Measurements from ENCODE around the gene C3orf70.

C3orf70 gene

DNA sequence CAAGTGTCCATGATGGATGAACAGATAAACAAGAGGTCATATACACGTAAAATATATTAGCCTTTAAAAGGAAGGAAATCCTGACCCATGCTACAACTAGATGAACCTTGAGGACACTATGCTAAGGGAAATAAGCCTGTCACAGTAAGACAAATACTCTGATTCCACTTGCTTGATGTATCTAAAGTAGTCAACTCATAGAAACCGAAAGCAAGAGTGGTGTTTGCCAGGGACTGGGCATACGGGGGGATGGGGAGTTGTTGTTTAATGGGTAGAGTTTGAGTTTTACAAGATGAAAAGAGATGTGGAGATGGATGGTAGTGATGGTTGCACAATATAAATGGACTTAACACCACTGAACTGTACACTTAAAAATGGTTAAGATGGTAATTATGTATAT, 65.4 kb downstream of the C3orf70 start:
- Histone ChIP-seq H3K36me3 (ENCODE audit: control insufficient read depth, insufficient read depth, low read length) (no peaks in the 10 kb centered on the region), H3K27me3 (ENCODE audit: control insufficient read depth, insufficient read depth, low read length) (no peaks in the 10 kb centered on the region), H3K4me1 (ENCODE audit: control insufficient read depth, insufficient read depth, low read length) (no peaks in the 10 kb centered on the region), H3K9ac (ENCODE audit: low read length) (no peak overlapping the region), H3K27ac (ENCODE audit: low read depth, low read length) (no peak overlapping the region), H3K9me3 (ENCODE audit: control insufficient read depth, insufficient read depth, low read depth, low read length) (no peaks in the 10 kb centered on the region), H3K4me3 (ENCODE audit: low read depth, low read length) (no peak overlapping the region)

- Histone ChIP-seq H3K9ac (ENCODE audit: low read length) (no peak overlapping the region), H3K27me3 (ENCODE audit: control insufficient read depth, insufficient read depth, low read length) (no peaks in the 10 kb centered on the region), H3K4me3 (ENCODE audit: low read depth, low read length) (no peak overlapping the region), H3K27ac (ENCODE audit: low read depth, low read length) (no peak overlapping the region), H3K9me3 (ENCODE audit: control insufficient read depth, insufficient read depth, low read depth, low read length) (no peaks in the 10 kb centered on the region), H3K4me1 (ENCODE audit: control insufficient read depth, insufficient read depth, low read length) (no peaks in the 10 kb centered on the region), H3K36me3 (ENCODE audit: control insufficient read depth, insufficient read depth, low read length) (no peaks in the 10 kb centered on the region)
Observed at GRCh38 chr3:185084901-185085300, 68.0 kb downstream of the C3orf70 start.

DNA sequence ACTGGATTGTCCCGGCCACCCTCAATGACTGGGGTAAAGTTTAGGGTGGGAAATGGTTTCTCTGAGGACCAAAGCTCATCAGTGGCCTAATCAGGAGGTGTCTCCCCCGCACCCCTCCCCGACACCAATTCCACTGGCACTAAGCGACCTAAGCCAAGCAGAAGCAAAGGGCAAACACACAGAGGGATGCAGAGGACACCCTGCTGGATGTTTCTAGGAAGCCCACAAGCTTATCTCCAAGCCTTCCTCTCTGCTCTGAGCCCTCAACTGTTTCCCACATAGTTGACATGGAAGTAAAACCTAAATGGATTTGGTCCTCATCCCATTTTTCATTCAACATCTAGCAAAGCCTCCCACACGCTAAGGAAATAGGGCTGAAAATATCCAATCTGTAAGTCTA, 68.5 kb downstream of the C3orf70 start:
- H3K36me3 ChIP-seq (ENCODE audit: control insufficient read depth, insufficient read depth, low read length): no peaks in the 10 kb centered on the region
- no peak overlapping the region for H3K27ac ChIP-seq (ENCODE audit: low read depth, low read length)
- H3K9ac ChIP-seq (ENCODE audit: low read length): no peak overlapping the region
- H3K4me3 ChIP-seq (ENCODE audit: low read depth, low read length): no peak overlapping the region
- H3K4me1 ChIP-seq (ENCODE audit: control insufficient read depth, insufficient read depth, low read length): no peaks in the 10 kb centered on the region
- H3K27me3 ChIP-seq (ENCODE audit: control insufficient read depth, insufficient read depth, low read length): no peaks in the 10 kb centered on the region
- H3K9me3 ChIP-seq (ENCODE audit: control insufficient read depth, insufficient read depth, low read depth, low read length): no peaks in the 10 kb centered on the region

DNA sequence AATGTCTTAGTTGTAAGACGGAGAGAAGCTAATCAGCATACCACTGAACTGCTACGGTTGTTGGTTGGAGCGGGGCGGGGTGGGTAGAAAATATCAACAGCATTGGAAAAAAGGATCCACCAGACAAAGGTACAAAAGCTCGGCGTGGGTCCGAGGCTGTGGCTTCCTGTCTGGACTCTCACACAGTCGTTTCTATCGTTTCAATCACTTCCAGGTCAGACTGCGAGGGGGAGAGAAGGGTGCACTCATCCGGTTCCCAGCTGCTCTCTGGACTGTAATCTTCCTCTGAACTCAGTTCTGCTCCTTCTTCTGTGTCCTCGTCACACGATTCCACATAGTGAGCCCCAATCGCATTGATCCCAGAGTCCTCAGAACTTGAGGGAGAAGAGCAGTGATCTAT, 70.0 kb downstream of the C3orf70 start:
- Histone ChIP-seq H3K4me1 (ENCODE audit: control insufficient read depth, insufficient read depth, low read length) (no peaks in the 10 kb centered on the region), H3K27ac (ENCODE audit: low read depth, low read length) (no peak overlapping the region), H3K27me3 (ENCODE audit: control insufficient read depth, insufficient read depth, low read length) (no peaks in the 10 kb centered on the region), H3K9me3 (ENCODE audit: control insufficient read depth, insufficient read depth, low read depth, low read length) (no peaks in the 10 kb centered on the region), H3K9ac (ENCODE audit: low read length) (no peak overlapping the region), H3K36me3 (ENCODE audit: control insufficient read depth, insufficient read depth, low read length) (no peaks in the 10 kb centered on the region), H3K4me3 (ENCODE audit: low read depth, low read length) (no peak overlapping the region)

GRCh38 chr3:185082149-185082548, 70.7 kb downstream of the C3orf70 start:
- no peak overlapping the region for H3K9ac ChIP-seq (ENCODE audit: low read length)

DNA sequence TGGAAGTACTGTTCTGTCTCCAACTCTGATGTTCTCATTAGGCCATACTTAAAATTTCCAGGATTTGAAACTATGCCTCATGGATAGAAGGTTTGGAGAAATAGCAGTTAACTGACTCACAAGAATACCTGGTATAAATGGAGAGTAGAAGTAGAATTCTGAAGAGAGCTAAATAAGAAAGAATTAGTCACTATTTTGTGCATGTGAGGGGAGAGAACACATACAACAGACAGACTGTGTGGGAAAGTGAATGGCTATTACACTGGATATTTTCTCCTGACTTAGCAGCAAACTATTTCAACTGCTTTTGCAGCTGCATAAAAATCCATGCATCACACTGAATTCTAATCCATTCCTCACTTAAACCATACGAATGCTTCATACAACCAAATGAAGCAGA, 71.3 kb downstream of the C3orf70 start:
- H3K4me3 ChIP-seq (ENCODE audit: low read depth, low read length): no peak overlapping the region
- H3K36me3 ChIP-seq (ENCODE audit: control insufficient read depth, insufficient read depth, low read length): no peaks in the 10 kb centered on the region

More at GRCh38 chr3:185082149-185082548, 70.7 kb downstream of the C3orf70 start:
- Histone ChIP-seq H3K36me3 (ENCODE audit: control insufficient read depth, insufficient read depth, low read length) (no peaks in the 10 kb centered on the region), H3K4me1 (ENCODE audit: control insufficient read depth, insufficient read depth, low read length) (no peaks in the 10 kb centered on the region), H3K4me3 (ENCODE audit: low read depth, low read length) (no peak overlapping the region), H3K9me3 (ENCODE audit: control insufficient read depth, insufficient read depth, low read depth, low read length) (no peaks in the 10 kb centered on the region), H3K27me3 (ENCODE audit: control insufficient read depth, insufficient read depth, low read length) (no peaks in the 10 kb centered on the region), H3K27ac (ENCODE audit: low read depth, low read length) (no peak overlapping the region)

GRCh38 chr3:185079625-185080024, 73.2 kb downstream of the C3orf70 start:
- Histone ChIP-seq H3K4me3 (ENCODE audit: low read depth, low read length) (no peak overlapping the region), H3K9me3 (ENCODE audit: control insufficient read depth, insufficient read depth, low read depth, low read length) (no peaks in the 10 kb centered on the region), H3K27ac (ENCODE audit: low read depth, low read length) (no peak overlapping the region), H3K9ac (ENCODE audit: low read length) (no peak overlapping the region), H3K27me3 (ENCODE audit: control insufficient read depth, insufficient read depth, low read length) (no peaks in the 10 kb centered on the region), H3K4me1 (ENCODE audit: control insufficient read depth, insufficient read depth, low read length) (no peaks in the 10 kb centered on the region), H3K36me3 (ENCODE audit: control insufficient read depth, insufficient read depth, low read length) (no peaks in the 10 kb centered on the region)

More for the DNA sequence above, 71.3 kb downstream of the C3orf70 start:
- Histone ChIP-seq H3K9ac (ENCODE audit: low read length) (no peak overlapping the region), H3K27ac (ENCODE audit: low read depth, low read length) (no peak overlapping the region), H3K9me3 (ENCODE audit: control insufficient read depth, insufficient read depth, low read depth, low read length) (no peaks in the 10 kb centered on the region), H3K4me1 (ENCODE audit: control insufficient read depth, insufficient read depth, low read length) (no peaks in the 10 kb centered on the region), H3K27me3 (ENCODE audit: control insufficient read depth, insufficient read depth, low read length) (no peaks in the 10 kb centered on the region)

- Histone ChIP-seq H3K4me1 (ENCODE audit: control insufficient read depth, insufficient read depth, low read length) (0 out of 2 replicates have a peak, but pooled peaks cover under 1% of the 10 kb centered on the region), H3K27ac (ENCODE audit: low read depth, low read length) (no peak overlapping the region), H3K27me3 (ENCODE audit: control insufficient read depth, insufficient read depth, low read length) (no peaks in the 10 kb centered on the region), H3K4me3 (ENCODE audit: low read depth, low read length) (no peak overlapping the region), H3K9me3 (ENCODE audit: control insufficient read depth, insufficient read depth, low read depth, low read length) (no peaks in the 10 kb centered on the region), H3K9ac (ENCODE audit: low read length) (no peak overlapping the region), H3K36me3 (ENCODE audit: control insufficient read depth, insufficient read depth, low read length) (no peaks in the 10 kb centered on the region)
Observed at GRCh38 chr3:185076219-185076618, 76.6 kb downstream of the C3orf70 start.

DNA sequence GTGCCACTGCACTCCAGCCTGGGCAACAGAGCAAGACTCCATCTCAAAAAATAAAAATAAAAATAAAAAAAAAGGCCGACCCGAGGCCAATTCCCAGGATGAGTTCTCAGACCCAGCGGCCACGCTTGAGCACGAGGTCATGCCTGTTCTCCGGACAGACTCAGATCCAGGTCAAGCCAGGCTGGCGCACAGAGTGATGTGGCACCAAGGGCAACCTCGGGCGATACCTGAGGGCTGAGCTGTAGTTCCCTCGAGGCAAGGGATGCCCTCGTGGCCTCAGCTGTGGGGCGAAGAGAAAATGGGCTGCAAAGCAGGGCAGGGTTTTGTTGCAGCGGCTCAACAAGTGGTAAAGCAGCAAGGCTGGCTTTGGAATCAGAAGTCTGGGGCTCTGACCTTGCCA, 77.3 kb downstream of the C3orf70 start:
- no peaks in the 10 kb centered on the region for H3K36me3 ChIP-seq (ENCODE audit: control insufficient read depth, insufficient read depth, low read length)
- no peak overlapping the region for H3K27ac ChIP-seq (ENCODE audit: low read depth, low read length)
- no peak overlapping the region for H3K4me3 ChIP-seq (ENCODE audit: low read depth, low read length)
- peaks cover 7% of the 10 kb centered on the region; the same call in 1 of the 2 replicates for H3K4me1 ChIP-seq (ENCODE audit: control insufficient read depth, insufficient read depth, low read length)
- no peaks in the 10 kb centered on the region for H3K27me3 ChIP-seq (ENCODE audit: control insufficient read depth, insufficient read depth, low read length)
- no peaks in the 10 kb centered on the region for H3K9me3 ChIP-seq (ENCODE audit: control insufficient read depth, insufficient read depth, low read depth, low read length)
- H3K9ac ChIP-seq (ENCODE audit: low read length): no peak overlapping the region

DNA sequence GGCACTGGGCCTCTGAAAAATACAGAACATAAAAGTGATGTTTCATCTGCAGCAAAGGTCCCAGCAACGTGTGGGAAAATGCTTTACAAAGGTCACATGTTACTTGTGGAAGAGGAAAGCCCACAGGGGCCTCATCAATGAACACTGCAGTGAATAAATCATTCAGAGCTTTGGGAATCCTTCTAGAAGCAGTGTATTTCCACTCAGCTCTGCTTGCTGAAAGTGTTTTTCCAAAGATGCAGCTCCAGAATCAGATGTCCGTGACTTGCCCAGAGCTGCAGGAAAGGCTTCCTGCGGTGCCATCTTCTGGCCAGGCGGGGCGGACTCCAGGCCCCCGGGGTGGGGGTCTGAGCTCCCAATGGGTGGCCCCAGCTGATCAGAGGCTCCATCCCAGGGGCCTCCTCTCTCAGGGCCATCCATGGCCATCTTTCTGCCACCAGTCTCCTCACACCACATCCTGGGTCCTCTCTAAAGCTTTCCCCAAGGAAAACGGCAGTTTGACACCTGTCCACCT, 81.5 kb downstream of the C3orf70 start:
- Histone ChIP-seq H3K4me1 (ENCODE audit: control insufficient read depth, insufficient read depth, low read length) (peaks cover 18% of the 10 kb centered on the region; the same call in 1 of the 2 replicates), H3K27me3 (ENCODE audit: control insufficient read depth, insufficient read depth, low read length) (no peaks in the 10 kb centered on the region), H3K4me3 (ENCODE audit: low read depth, low read length) (no peak overlapping the region), H3K36me3 (ENCODE audit: control insufficient read depth, insufficient read depth, low read length) (no peaks in the 10 kb centered on the region), H3K27ac (ENCODE audit: low read depth, low read length) (no peak overlapping the region), H3K9ac (ENCODE audit: low read length) (no peak overlapping the region), H3K9me3 (ENCODE audit: control insufficient read depth, insufficient read depth, low read depth, low read length) (no peaks in the 10 kb centered on the region)

- no peak overlapping the region for H3K4me3 ChIP-seq (ENCODE audit: low read depth, low read length)
- no peak overlapping the region for H3K9ac ChIP-seq (ENCODE audit: low read length)
- H3K27me3 ChIP-seq (ENCODE audit: control insufficient read depth, insufficient read depth, low read length): no peaks in the 10 kb centered on the region
Observed at GRCh38 chr3:185070491-185071286, 82.2 kb downstream of the C3orf70 start.

More at GRCh38 chr3:185070491-185071286, 82.2 kb downstream of the C3orf70 start:
- H3K27ac ChIP-seq (ENCODE audit: low read depth, low read length): no peak overlapping the region
- H3K36me3 ChIP-seq (ENCODE audit: control insufficient read depth, insufficient read depth, low read length): no peaks in the 10 kb centered on the region
- H3K9me3 ChIP-seq (ENCODE audit: control insufficient read depth, insufficient read depth, low read depth, low read length): no peaks in the 10 kb centered on the region
- peaks cover 18% of the 10 kb centered on the region; the same call in 1 of the 2 replicates for H3K4me1 ChIP-seq (ENCODE audit: control insufficient read depth, insufficient read depth, low read length)
